Tongue (tissue), 2 donors: Measurements from ENCODE around the gene PDE4D. TPM values are rescaled to one million over a fixed set of nuclear protein-coding genes. Genes with fewer than 3 reads are reported as not detected.
A peak's percentile ranks its signal among the peaks of the same experiment; 100 is the strongest.

Experiments used
- DNase-seq: peaks from one replicate; pipeline ENCODE4 v3.0.0-alpha.2; 2015
- total RNA-seq: library from RNA; depleted of rRNA; stranded (reverse); fragments of >200 nt; gene quantifications from one replicate; pipeline ENCODE4 v1.2.3, GENCODE V29; 2014

Gene PDE4D
- 189 TPM for total RNA-seq

DNA sequence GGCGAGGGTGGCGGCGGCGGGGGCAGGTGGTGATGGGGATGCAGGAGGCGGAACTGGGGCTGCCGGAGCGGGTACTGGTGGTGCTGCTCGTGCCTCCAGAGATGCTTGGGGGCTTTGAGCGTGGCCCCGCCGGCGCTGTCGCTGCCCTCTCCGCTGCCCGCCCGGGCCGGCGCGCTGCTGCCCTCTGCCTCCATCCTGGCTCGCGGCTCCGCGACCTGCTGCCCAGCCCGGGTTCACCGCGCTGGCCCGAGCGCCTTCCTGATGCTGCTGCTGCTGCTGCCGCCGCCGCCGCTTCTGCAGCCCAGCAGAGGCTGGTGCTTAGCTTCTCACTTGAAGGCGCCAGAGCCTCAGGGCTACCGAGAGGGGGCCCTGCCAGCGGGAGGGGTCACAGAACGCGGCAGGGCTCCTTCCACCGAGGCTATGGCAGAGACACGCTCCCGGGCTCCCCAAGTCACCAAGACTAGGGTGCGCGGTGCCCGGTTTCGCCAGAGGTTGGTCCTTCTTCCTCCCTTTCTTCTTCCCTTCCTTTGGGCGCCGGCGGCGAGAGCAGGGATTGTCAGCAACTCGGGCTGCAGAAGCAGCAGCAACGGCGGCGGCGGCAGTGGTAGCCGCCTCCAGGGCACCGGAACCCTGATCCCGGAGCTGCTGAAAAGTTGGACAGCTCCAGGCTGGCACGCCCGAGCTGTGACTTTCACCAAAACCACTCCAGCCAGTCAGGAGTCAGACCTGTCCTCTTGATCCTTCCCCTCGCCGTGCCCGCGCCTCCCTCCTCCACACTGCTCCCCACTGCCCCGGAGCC is at the start of gene PDE4D:
Gene PDE4D, minus strand, starts transcription at position 298 of the 799 bp plus-strand sequence.
- DNase-seq, result peak; percentile 88

DNA sequence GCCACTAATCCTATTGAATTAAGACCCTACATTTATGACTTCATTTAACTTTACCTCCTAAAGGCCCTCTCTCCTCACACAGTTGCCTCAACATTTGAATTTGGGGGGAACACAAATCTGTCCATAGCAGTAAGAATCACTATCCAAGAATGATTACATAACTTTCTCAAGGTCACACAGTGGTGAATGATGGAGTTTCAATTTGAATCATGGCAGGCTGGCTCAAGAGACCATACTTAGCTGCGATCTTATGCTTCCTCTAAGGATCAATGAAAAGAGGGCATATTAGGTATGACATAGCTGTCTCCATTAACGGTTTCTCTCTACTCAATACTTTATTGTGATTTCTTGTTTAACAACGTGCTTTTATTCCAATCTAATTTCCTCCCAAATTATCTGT is 44.1 kb upstream of the PDE4D start:
- no peak for DNase-seq

DNA sequence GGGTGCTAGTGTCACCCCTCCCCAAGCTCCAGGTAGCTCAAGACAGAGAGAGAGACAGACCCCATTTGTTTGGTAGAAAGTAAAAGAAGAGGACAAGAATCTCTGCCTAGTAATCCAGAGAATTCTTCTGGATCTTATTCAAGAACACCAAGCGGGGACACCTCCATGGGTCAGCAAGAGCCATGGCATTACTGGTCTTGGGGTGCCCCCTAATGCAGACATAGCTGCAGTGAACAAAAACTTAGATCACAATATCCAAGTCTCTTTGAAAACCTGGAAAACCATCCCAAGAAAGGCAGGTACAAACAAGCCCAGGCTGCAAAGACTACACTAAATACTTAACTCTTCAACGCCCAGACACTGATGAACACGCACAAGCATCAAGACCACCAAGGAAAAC is 29.9 kb upstream of the PDE4D start:
- no peak for DNase-seq

DNA sequence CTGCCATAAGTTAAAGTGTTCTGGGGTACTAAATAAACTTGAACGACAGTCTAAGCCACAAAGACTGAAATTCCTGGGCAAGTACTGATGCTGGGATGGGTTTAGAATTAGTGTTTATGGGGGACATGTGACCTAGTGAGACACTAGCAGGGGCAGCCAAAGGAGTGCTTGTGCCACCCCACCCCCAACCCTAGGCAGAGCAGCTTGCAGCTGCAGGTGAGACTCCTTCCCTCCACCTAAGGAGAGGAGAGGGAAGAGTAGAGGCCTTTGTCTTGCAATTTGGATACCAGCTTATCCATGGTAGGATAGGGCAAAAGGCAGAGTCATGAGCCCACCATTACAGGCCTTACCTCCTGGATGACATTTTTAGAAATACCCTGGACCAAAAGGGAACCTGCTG is 28.7 kb upstream of the PDE4D start:
- no peak for DNase-seq

GRCh38 chr5:59921816-59922215 is 28.3 kb upstream of the PDE4D start:
- no peak for DNase-seq

GRCh38 chr5:59919484-59919883 is 26.0 kb upstream of the PDE4D start:
- DNase-seq, result no peak

GRCh38 chr5:59917121-59917520 is 23.6 kb upstream of the PDE4D start:
- no peak for DNase-seq

DNA sequence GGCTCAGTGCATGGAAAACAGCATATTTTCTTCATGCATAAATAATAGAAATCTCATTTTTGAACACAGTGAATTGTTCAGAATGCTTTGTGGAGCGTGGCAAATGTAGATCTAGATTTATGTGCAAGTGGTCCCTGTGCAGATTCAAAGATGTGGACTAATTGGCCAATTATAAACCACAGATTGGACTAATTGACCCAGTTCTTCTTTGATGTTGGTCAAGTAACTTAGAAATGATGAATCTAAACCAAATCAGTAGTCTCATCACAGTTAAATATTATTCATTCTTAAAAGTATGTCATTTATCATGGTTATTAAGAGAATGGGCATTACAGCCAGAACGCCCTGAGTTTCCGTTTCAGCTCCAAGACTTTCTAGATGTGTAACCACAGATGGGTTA is 11.7 kb upstream of the PDE4D start:
- no peak for DNase-seq

DNA sequence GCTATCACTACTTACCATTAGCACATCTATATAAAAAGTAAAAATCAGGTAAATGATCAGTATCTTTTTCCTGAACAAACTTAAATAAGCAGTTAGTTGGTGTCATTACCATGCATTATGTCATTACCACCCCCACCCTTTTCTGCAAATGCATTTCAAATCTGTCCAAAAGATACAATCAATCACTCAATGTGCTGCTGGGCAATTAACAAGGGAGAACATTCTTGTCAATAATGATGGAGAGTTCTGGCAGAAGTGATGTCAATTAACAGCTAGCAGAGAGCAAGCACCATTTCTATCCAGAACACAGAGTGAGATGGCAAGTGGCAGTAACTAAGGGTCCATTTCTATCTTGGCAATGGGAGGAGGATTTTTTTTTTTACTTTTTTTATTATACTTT is 3.5 kb upstream of the PDE4D start:
- no peak for DNase-seq

DNA sequence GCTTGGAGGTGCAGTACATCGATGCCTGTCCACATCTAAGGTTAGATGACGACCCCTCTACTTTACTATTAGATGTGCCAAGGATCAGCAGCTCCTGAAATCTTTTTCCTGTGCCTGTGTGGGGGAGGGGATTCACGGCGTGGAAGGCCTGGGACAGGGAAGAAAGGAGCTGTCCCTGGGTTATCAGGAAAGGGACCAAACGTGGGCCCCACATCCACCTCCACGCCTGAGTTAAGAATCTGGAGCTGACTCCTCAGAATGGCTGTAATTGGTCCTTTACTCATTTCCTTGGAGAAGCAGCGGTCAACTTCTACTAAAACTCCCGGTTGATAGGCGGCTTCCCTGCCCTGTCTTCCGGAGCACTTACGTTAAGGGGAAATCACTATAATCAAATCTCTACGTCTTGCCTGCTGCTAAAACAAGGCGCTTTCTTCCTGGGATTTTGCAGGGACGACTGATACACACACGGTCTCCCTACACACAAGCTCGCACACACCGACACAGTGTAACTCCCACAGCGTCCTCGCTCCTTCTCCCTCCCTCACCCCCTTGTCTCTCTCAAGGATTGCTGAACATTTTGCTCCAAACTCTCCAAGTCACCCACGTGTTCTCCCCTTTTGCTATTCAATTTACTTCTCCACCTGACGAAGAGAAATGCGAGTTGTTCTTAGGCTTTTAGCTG is 1.4 kb downstream of the PDE4D start:
- DNase-seq, result no peak

DNA sequence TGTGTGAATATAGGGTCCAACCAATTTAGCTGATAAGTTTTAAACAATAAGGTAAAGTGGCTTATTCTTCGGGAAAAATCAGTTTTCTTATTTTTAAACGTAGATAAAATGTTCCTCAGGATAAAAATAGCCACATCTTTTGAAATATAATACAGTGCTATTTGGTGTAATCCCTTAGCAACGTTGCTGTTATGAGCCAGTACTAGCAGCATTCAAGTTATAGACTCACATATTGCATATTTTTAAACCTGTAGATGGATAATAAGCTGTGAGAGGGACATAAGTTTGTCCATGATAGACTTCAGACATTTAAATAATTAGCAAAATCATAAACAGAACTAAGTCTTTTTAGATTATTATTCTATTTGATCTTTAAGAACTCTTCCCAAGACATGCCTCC is 6.3 kb downstream of the PDE4D start:
- no peak for DNase-seq

- DNase-seq, result no peak
Observed at GRCh38 chr5:59874675-59875074, 18.9 kb downstream of the PDE4D start.

DNA sequence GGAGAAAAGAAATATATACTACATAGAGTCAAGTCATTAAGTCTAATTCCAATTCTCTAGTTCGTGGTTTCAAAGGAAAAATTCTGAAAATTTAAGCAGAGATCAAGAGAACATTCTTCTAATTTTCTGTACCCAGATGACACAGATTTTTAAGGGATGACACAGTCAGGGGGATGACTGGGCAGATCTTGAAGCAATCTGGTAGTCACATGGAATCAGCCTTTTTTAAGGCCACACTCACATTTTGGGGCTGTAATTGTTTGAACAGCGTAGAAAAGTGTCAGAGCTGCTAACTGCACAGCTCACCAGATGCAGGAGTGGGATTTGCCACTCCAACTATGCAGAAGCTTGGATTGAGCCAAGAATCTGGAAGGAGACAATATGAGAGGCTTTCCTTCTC is 20.4 kb downstream of the PDE4D start:
- DNase-seq, result no peak

DNA sequence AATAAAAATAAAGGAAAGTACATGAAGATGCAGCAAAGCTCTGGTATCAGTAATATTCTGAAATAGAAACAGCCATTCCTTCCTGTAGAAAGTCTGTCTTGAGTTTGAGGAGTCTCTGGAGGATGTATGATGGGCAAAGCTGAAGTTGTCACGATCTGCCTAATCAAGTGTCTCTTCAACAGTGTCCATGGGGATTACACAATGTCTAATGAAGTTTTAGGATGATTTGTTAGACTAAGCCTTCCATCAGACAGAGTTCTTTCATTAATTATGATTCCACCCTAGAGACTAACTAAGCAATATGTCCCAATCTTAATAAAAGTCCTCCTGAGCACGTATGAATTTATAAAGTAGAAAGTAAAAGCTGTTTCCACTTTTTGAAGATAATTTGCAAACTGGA is 26.9 kb downstream of the PDE4D start:
- no peak for DNase-seq

DNA sequence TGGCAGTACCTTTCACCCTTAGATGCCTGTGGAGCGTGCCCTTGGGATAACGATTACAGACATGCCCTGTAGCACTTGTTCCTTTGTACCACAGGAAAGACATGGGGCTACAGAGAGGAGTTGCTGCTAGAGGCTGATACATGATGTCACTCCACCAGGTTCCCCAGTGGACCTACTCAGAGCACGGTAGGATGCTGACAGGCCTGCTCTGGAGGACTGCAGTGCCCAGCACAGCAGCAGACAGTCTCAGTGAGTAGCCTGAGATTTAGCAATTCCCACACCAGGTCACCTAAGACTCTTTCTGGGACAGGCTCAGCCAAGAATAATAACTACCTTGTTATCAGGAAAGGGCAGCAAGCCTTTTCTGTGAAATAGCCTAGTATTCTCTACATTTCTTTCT is 28.8 kb downstream of the PDE4D start:
- DNase-seq, result no peak

DNA sequence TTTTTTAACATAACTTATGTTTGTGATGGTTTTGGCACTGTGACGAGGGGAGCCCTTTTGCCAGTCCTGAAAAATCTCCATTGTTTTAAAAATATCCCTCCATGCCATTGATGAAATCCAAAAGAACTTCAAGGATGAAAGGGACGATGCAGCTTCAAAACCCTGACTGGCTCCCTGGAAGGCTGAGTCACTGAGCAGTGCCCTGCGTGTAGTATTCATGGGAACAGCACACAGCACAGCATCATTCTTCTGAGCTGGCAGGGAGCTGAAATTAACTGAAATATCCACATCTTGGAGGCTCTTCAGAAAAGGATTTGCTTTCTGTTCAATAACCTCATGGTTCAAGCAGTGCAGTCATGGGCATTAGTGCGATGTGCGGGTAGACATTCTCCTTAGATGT is 29.7 kb downstream of the PDE4D start:
- no peak for DNase-seq

DNA sequence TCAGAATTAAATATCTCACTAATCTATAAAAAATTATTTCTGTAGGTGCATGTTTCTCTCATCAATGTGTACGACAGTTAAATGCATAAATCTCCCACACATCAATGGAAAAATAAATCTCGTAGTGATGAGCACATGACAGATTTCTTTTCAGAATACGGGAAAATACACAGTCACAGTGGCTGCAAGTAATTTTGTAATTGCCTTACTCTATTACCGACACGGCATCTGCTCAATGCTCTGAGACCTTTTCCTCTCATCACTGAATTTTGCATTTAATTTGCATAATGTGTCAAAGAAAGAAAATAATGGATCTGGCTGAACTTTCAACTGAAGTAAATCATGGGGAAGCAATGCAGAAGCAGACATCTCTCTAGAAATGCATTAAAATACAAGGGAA is 37.2 kb downstream of the PDE4D start:
- no peak for DNase-seq

DNA sequence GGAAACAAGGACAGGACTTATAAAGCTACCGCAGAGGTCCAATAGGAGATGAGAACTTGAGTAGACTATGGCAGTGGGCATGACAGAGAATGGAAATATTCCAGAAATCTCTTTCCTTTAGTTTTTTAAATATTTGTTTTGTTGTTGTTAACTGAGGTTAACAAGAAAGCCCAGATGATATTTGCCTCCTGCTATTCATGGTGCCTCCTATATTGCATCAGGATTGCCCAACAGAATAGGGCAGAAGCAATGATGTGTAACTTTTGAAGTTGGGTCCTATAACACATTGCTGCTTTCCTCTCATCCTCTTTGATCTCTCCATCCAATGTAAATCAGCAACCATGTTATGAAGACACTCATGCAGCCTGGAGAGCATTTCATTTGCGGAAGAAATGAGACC is 42.8 kb downstream of the PDE4D start:
- DNase-seq, result no peak

- no peak for DNase-seq
Observed at GRCh38 chr5:59847586-59847985, 45.9 kb downstream of the PDE4D start.

DNA sequence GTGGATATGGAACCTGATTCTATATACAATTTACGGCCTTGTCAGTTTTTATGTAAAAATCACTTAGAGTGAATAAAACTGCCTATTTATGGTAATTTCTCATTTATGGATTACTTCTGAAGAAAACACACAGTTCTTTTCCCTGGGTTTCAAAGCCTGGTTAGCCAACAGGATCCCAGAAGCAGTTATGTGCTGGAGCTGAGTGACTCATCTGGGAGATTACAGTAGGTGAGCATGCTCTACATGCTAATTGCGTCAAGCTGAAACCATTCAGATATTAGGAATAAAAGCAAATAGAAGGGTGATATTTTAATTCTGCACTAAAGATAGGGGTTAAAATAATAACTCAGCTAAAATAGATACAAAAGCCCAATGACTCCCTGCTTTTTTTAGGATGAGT is 47.8 kb downstream of the PDE4D start:
- no peak for DNase-seq

GRCh38 chr5:59843511-59844213 is 49.9 kb downstream of the PDE4D start:
- DNase-seq, result no peak

DNA sequence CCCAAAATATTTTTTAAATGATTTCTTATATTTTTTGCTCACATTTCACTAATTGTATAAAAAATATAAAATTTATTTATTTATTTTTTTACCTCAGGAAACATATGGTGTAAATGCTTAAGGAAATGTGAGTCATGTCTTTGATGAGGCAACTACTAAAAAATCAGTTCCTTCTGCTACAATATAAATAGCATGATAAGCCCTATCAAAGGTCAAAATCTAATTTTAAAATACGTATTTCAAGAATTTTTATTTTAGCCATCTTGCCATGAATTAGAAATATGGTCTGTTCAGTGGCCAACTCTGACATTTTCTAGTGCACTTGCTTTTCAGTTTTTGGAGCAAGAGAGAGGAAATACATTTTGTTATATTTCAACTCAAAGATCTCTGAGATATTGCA is 50.5 kb downstream of the PDE4D start:
- DNase-seq, result no peak

DNA sequence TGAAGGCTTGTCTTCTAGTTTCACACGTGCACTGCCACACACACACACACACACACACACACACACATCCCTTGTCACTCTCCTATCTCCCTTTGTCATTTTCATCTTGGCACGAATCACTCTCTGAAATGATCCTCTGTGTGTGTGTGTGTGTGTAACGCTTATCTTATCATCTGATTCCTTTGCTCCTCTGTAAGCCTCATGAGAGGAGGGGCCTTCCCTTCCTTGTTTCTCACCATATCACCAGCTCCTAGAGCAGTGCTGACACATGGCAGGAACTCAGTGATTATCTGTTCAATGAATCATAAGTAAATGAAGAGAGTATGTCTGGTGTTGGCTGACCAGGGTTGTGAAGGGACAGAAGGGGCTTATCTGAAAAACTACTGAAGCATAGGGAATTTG is 53.3 kb downstream of the PDE4D start:
- no peak for DNase-seq

- no peak for DNase-seq
Observed at GRCh38 chr5:59838989-59839388, 54.5 kb downstream of the PDE4D start.
